DOHH2 (cell line): ENCODE results near the gene METTL3.

Experiments
- H3F3A ChIP-seq: fragments of 200-600 bp; sonication (generic), shearing (Covaris generic); 2 replicates; pipeline ENCODE4 v1.6.0; 2016; ENCODE audit warnings: antibody characterized with exemption, mild to moderate bottlenecking; ENCODE audit not compliant: control insufficient read depth, insufficient read depth
- H3K27ac ChIP-seq: fragments of 200-600 bp; sonication (generic); 2 replicates; pipeline ENCODE4 v1.5.1; 2014; ENCODE audit warnings: low read depth, mild to moderate bottlenecking, low read length, moderate library complexity
- H3K27me3 ChIP-seq: fragments of 200-600 bp; sonication (generic); 2 replicates; pipeline ENCODE4 v1.6.1; 2014; ENCODE audit warnings: mild to moderate bottlenecking, low read length, mixed read lengths; ENCODE audit not compliant: control insufficient read depth
- H3K36me3 ChIP-seq: fragments of 200-600 bp; sonication (generic); 2 replicates; pipeline ENCODE4 v1.6.1; 2014; ENCODE audit warnings: mild to moderate bottlenecking, low read length, moderate library complexity, mixed read lengths; ENCODE audit not compliant: control insufficient read depth
- H3K4me1 ChIP-seq: fragments of 200-600 bp; sonication (generic); 2 replicates; pipeline ENCODE4 v1.6.1; 2014; ENCODE audit warnings: mild to moderate bottlenecking, low read length, mixed read lengths; ENCODE audit not compliant: control insufficient read depth
- H3K4me2 ChIP-seq: fragments of 200-600 bp; sonication (generic); 2 replicates; pipeline ENCODE4 v1.6.0; 2014; ENCODE audit warnings: mild to moderate bottlenecking, low read length, moderate library complexity
- H3K4me3 ChIP-seq: fragments of 200-600 bp; sonication (generic); 2 replicates; pipeline ENCODE4 v1.5.1; 2014; ENCODE audit warnings: mild to moderate bottlenecking, low read length, mixed read lengths
- H3K79me2 ChIP-seq: fragments of 200-600 bp; sonication (generic); 2 replicates; pipeline ENCODE4 v1.6.1; 2014; ENCODE audit warnings: mild to moderate bottlenecking, low read length, mixed read lengths; ENCODE audit not compliant: control insufficient read depth
- H3K9me2 ChIP-seq: fragments of 200-600 bp; sonication (generic); replicated peaks from 2 replicates; pipeline ENCODE4 v1.6.1; 2014; ENCODE audit warnings: mild to moderate bottlenecking, low read length, mixed read lengths; ENCODE audit not compliant: control insufficient read depth
- H3K9me3 ChIP-seq: fragments of 200-600 bp; sonication (generic); 2 replicates; pipeline ENCODE4 v1.6.1; 2014; ENCODE audit warnings: antibody characterized with exemption, low read length, mixed read lengths; ENCODE audit not compliant: control insufficient read depth, insufficient read depth
- H4K20me1 ChIP-seq: fragments of 200-600 bp; sonication (generic); 2 replicates; pipeline ENCODE4 v1.6.0; 2014; ENCODE audit warnings: low read depth, mild to moderate bottlenecking, antibody characterized with exemption, low read length, moderate library complexity; ENCODE audit not compliant: control insufficient read depth, insufficient read depth
- EZH2phosphoT487 ChIP-seq: fragments of 200-600 bp; sonication (generic); IDR thresholded peaks from 2 replicates; pipeline ENCODE4 v1.6.1; 2017; ENCODE audit warnings: borderline replicate concordance, mild to moderate bottlenecking, antibody characterized with exemption, low read length, moderate library complexity, mixed read lengths
- TF ChIP-seq, protein P1 (sequence below): fragments of 200-600 bp; sonication (generic); IDR thresholded peaks from one replicate; pipeline ENCODE4 v1.5.1; 2014; ENCODE audit warnings: antibody characterized with exemption, mild to moderate bottlenecking, low read depth, low read length; ENCODE audit not compliant: poor library complexity, severe bottlenecking

METTL3 gene

DNA sequence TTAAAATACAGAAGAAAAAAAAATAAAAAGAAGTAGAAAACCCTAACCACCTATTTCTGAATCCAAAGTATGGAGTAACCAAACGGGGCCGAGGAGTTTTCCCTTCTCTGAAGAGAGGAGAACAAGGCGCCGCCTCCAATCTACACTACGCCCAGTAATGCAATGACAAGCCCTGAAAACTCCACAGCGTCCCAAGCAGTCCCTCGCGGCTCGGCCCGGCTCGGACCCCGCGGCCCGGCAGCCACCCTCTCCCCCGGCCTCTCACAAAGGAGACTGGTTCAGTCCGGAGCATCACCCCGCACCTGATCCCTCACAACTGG is 55.6 kb downstream of the METTL3 start:
- peaks cover 7% of the 10 kb centered on the region; the same call in 1 of the 2 replicates for H4K20me1 ChIP-seq
- peaks cover 27% of the 10 kb centered on the region for H3K4me1 ChIP-seq
- H3K4me2 ChIP-seq = peak overlapping the region; percentile 91
- peaks cover 54% of the 10 kb centered on the region for H3K79me2 ChIP-seq
- peak overlapping the region; percentile 56 for H3K27ac ChIP-seq
- H3K9me2 ChIP-seq = no peaks in the 10 kb centered on the region
- H3K36me3 ChIP-seq = peaks cover 30% of the 10 kb centered on the region
- H3K27me3 ChIP-seq = no peaks in the 10 kb centered on the region
- no peaks in the 10 kb centered on the region for H3K9me3 ChIP-seq
- H3F3A ChIP-seq = peaks cover 15% of the 10 kb centered on the region; the same call in 1 of the 2 replicates
- peak overlapping the region; percentile 88 for H3K4me3 ChIP-seq
- TF ChIP-seq, protein P1, sequence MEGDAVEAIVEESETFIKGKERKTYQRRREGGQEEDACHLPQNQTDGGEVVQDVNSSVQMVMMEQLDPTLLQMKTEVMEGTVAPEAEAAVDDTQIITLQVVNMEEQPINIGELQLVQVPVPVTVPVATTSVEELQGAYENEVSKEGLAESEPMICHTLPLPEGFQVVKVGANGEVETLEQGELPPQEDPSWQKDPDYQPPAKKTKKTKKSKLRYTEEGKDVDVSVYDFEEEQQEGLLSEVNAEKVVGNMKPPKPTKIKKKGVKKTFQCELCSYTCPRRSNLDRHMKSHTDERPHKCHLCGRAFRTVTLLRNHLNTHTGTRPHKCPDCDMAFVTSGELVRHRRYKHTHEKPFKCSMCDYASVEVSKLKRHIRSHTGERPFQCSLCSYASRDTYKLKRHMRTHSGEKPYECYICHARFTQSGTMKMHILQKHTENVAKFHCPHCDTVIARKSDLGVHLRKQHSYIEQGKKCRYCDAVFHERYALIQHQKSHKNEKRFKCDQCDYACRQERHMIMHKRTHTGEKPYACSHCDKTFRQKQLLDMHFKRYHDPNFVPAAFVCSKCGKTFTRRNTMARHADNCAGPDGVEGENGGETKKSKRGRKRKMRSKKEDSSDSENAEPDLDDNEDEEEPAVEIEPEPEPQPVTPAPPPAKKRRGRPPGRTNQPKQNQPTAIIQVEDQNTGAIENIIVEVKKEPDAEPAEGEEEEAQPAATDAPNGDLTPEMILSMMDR = no peak
- TF ChIP-seq EZH2phosphoT487 = no peak

DNA sequence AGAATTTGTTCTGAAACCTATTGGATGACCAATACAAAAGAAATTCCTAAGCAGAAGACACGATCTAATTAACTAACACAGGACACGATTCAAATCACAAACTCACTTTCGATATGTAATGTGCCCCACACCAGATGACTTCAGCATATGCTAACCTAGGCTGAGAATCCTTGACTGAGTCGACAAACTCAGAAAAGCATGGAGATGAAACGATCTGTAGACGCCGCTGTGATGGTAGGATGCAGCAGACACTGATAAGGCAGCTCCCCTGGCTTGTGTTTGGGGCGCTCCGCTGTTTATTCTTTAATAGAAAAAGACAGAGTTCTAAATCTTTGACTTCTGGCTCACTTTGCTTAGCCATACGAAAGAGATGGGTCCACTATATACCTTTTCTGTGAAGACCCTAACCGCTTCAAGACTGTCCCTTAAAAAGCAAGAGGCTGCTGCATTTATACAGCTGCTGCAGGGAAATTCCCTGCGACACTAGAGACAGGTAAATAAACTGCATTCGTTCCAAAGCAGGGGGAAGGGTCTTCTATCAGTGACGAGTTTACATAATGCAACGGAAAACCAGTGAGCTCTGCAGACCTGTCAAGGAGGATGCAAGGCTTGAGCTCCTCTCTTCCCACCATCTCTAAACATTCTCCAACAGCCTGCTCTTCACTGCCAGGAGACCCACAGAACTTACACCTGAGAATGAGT is 56.1 kb downstream of the METTL3 start:
- Histone ChIP-seq H3K4me2 (peak overlapping the region; percentile 91), H3F3A (peaks cover 15% of the 10 kb centered on the region; the same call in 1 of the 2 replicates), H3K9me3 (no peaks in the 10 kb centered on the region), H3K36me3 (peaks cover 34% of the 10 kb centered on the region), H3K79me2 (peaks cover 59% of the 10 kb centered on the region), H3K4me3 (peak overlapping the region; percentile 88), H3K4me1 (peaks cover 32% of the 10 kb centered on the region), H3K9me2 (no peaks in the 10 kb centered on the region), H4K20me1 (peaks cover 10% of the 10 kb centered on the region; the same call in 1 of the 2 replicates), H3K27ac (peak overlapping the region; percentile 56; the same call in 1 of the 2 replicates), H3K27me3 (no peaks in the 10 kb centered on the region)
- TF ChIP-seq, protein P1 = no peak
- TF ChIP-seq EZH2phosphoT487 = no peak

DNA sequence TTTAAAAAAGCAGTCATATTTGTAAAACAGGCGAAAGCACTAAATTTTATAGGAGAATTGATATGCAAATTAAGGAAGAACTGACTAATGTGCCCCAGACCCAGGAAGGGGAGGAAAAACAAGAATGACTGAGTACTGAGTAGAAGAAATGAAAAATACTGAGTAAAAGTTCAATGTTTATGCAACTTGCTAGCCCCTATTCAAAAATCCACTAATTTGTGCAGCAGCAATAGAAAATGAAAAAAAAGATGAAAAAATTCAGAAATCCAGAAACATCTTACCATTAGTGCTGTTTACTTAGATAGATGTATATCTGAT is 61.3 kb downstream of the METTL3 start:
- no peak overlapping the region for H3K4me3 ChIP-seq
- peaks cover 7% of the 10 kb centered on the region; the same call in 1 of the 2 replicates for H4K20me1 ChIP-seq
- H3K79me2 ChIP-seq = peaks cover 99% of the 10 kb centered on the region
- H3K9me2 ChIP-seq = no peaks in the 10 kb centered on the region
- no peak overlapping the region for H3K27ac ChIP-seq
- peak overlapping the region; percentile 2; the same call in 1 of the 2 replicates for H3K4me2 ChIP-seq
- no peak for TF ChIP-seq EZH2phosphoT487
- TF ChIP-seq, protein P1 = no peak
- H3F3A ChIP-seq = no peaks in the 10 kb centered on the region
- no peaks in the 10 kb centered on the region for H3K9me3 ChIP-seq
- H3K4me1 ChIP-seq = peaks cover 27% of the 10 kb centered on the region
- peaks cover 38% of the 10 kb centered on the region for H3K36me3 ChIP-seq
- no peaks in the 10 kb centered on the region for H3K27me3 ChIP-seq
